Right forelimb (tissue), 1 donor: ENCODE measurements around the gene ZNF536.
"Not testable (repeated sequence)": the region's sequence is repeated elsewhere in the genome, so short reads cannot be mapped to it uniquely, and the experiment has no call there.

ENCODE experiments used
- DNase-seq: peaks from one replicate; pipeline ENCODE4 v3.0.0-alpha.2; 2018

Gene ZNF536

GRCh38 chr19:30420881-30421280 lies 48.7 kb downstream of the ZNF536 start:
- no peak for DNase-seq

DNA sequence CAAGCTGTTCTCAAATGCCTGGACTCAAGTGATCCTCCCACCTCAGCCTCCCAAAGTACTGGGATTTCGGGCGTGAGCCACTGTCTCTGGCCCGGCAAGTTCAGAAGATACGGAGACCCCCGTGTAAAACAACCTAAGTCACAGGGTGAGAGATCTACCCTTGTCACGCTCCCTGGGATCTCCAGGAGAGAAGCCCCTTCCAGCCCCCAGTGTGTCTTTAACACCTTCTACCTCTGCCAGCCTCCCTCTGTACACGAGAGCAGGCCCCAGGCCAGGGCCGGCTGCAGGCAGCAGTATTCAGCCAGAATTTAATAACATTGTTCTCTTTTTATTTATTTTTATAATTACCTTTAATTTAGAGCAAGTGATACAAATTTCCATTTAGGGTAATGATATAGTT lies 49.4 kb downstream of the ZNF536 start:
- DNase-seq: no peak

DNA sequence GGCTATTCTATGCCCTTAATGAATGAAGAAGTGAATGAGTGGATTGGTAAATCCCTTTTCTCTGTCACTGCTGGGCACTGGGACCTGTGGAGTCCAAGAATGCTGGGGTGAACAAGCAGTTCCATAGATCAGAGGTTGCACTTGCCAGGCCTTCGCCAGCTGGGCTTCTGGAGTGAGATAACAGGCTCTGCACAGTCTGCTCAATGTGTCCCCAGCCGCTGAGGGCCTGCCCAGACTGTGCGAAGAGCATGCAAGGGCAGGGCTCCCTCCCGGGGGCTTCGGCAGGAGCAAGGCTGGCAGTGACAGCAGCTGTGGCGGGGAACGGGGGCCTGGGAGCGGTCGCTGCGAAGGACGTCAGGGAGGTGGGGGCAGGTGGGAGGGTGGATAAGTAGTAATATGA lies 51.3 kb downstream of the ZNF536 start:
- DNase-seq: no peak

GRCh38 chr19:30425885-30426838 lies 54.0 kb downstream of the ZNF536 start:
- no peak for DNase-seq

- DNase-seq: no peak
These were observed 54.7 kb downstream of the ZNF536 start for GRCh38 chr19:30426864-30427263.

GRCh38 chr19:30428092-30428680 lies 56.0 kb downstream of the ZNF536 start:
- no peak for DNase-seq

DNA sequence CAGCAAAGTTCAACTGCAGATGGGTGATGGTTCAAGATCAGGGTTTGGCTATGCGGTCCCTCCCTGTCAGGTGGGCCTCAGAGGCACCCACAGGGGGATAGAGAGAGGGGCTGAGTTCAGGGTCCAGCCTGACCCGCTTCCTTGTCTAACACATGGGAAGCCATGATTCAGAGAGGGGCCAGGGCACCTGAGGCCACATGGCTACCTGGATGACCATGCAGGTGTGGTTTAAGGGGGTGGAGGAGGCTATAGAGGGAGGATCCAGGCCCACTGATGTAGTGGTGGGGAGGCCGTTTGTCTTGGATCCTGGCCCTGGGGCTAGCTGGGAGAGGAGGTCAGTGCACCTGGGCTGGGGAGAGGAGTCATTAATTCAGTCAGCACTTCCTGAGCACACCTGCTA lies 56.7 kb downstream of the ZNF536 start:
- no peak for DNase-seq

DNA sequence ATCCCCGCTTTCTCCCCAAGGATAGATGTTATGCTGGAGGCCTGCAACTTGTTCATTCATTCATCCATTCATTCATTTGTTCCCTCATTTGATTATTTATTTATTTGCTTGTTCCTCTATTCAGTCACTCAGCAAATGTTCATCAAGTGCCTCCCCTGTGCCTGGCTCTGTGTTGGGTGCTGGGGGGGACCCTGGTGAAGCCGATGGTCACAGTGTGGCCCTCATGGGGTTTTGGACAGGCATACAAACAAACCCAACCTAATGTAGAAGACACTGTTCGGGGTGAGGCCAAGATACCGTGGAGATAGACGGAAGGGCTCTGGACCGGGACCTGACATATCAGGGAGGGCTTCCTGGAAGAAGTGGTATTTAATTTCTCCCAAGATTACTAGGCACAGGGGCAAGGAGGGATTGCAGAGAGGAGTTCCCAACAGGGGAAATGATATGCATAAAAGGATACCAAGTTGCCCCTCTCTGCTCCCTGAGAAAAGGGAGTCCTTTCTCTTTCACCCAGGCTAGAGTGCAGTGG lies 58.1 kb downstream of the ZNF536 start:
- no peak for DNase-seq

- DNase-seq: no peak
These were observed 59.4 kb downstream of the ZNF536 start for GRCh38 chr19:30431591-30431990.

DNA sequence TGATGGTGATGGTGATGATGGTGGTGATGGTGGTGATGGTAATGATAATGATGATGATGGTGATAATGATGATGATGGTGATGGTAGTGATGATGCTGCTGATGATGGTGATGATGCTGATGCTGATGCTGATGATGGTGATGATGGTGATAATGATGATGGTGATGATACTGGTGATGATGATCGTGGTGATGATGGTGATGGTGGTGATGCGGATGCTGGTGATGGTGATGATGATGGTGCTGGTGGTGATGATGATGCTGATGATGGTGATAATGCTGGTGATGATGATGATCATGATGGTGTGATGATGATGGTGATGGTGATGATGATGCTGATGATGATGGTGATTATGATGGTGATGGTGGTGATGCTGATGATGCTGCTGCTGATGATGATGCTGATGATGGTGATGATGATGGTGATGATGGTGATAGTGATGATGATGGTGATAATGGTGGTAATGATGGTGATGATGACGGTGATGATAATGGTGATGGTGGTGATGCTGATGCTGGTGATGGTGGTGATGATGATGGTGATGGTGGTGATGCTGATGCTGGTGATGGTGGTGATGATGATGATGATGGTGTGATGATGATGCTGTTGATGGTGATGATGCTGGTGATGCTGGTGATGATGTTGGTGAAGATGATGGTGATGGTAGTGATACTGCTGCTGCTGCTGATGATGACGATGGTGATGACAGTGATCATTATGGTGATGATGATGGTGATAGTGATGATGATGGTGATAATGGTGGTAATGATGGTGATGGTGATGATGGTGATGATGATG lies 62.8 kb downstream of the ZNF536 start:
- no peak for DNase-seq

- DNase-seq: no peak
These were observed 65.7 kb downstream of the ZNF536 start for GRCh38 chr19:30437869-30438268.

- DNase-seq: no peak
These were observed 67.1 kb downstream of the ZNF536 start for GRCh38 chr19:30439310-30439709.

DNA sequence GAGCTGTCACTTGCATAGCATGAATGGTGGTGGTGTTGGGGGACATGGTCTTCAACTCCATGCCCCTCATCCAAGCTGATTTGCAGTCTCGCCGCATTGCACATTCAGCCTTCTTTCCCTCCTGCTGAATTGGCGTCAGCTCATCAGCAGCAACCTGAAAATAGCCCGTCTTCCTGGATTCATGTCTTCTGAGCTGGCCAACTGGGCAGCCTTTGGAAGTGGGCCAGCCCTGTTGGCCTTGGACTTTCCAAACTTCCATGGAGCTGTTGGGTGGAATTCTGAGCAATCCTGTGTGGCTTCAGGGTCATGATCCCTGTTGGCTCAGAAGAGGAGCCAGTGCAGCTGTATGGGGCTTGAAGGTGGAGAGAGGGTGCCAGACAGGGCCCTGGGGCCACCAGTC lies 68.8 kb downstream of the ZNF536 start:
- DNase-seq: no peak

DNA sequence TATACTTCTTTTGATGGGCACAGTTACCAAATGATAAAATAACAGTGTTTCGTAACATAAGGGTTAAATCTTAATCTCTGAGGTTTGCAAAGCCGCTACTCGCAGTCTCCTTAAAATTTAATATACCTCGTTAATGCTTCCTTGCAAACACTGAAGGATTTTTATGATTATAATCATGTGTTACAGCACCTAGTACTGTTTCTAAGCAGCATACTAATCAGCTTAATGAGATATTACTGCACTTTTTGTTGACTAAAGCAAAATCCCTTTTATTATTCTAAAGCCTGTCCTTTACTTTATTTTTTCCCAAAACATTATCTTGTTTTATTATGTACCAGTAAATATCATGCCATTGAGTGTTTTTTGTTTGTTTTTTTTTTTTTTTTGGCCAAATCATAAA lies 70.5 kb downstream of the ZNF536 start:
- no peak for DNase-seq

- DNase-seq: no peak
These were observed 71.5 kb downstream of the ZNF536 start for GRCh38 chr19:30443531-30444252.

DNA sequence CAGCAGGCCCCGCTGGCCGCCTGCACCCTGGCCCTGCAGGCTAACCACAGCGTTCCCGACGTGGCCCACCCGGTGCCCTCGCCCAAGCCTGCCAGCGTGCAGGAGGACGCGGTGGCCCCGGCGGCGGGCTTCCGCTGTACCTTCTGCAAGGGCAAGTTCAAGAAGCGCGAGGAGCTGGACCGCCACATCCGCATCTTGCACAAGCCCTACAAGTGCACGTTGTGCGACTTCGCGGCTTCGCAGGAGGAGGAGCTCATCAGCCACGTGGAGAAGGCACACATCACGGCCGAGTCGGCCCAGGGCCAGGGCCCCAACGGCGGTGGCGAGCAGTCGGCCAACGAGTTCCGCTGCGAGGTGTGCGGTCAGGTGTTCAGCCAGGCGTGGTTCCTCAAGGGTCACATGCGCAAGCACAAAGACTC lies 72.1 kb downstream of the ZNF536 start:
- no peak for DNase-seq

- no peak for DNase-seq
These were observed 72.6 kb downstream of the ZNF536 start for GRCh38 chr19:30444686-30445232.

GRCh38 chr19:30445385-30445784 lies 73.2 kb downstream of the ZNF536 start:
- no peak for DNase-seq

DNA sequence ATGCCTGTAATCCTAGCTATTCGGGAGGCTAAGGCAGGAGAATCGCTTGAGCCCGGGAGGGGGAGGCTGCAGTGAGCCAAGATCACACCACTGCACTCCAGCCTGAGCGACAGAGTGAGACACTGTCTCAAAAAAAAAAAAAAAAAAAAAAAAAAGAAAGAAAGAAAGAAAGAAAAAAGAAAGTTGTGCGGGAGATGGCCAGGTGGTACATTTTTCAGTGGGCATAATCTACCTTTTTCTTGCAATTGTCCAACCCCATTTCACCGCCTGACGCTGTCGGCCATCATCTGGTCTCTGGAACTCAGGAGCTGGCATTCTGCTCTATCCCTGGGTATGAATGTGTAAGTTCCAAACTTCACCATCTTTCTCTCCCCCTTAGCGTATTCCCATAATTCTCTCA lies 73.9 kb downstream of the ZNF536 start:
- not testable (repeated sequence) for DNase-seq

DNA sequence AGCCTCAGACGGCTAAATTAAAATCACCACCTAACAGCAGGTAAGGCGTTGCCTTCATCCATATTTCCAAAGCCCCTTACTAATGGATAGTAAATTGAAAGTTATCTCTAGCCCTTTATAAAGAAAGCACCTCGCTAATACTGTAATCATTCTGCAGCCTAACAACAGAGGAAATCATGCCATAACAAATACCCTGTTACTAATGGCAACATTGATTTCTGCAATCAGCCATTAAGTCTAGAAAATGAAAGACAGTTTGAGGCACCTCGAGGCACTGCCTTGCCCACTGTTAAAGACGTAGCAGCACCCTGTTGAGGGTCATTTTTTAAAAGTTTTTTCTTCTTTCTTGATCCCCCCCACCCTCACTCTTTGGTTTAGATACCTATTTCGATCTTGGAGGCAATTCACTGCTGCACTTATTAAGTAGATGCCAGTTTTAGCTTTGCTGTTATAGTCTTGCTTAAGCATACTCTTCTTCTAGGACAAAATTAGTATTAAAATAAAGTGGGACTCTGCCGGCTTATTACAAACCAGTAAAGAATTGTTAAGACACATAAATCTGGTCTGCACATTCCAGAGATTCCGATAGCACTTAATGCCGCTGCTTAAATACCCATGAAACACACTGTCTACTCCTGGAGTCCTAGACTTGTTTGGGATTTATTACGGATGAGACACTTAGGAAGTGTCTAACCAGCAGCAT lies 74.8 kb downstream of the ZNF536 start:
- DNase-seq: no peak

- DNase-seq: no peak
These were observed 75.3 kb downstream of the ZNF536 start for GRCh38 chr19:30447553-30447870.
